Activated gamma-delta T cell treated with Interleukin-2 at 50 U/mL for 16 hours (primary cell): ENCODE results near the gene LHFPL3.
"Not testable (repeated sequence)": the region's sequence is repeated elsewhere in the genome, so short reads cannot be mapped to it uniquely, and the experiment has no call there.

Source experiments
- DNase-seq: peaks from one replicate; pipeline ENCODE4 v3.0.0-alpha.2; 2020

LHFPL3 gene

DNA sequence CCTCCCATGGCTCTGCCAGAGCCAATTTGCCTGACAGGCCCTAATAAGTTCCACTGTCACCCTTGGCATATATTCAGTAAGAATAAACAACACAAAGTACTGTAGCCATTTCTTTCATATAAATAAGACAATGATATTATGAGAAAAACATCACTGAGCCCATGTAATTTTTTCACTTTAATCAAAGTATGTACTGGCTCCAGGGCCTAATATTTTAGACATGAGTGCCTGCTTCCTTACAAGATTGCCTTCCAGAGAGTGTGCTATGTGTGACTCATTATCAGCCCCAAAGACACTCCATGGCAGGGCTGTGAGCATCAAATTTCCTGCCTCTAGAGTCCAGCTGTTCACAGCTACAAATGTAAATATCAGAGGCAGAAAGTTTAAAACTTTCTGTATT, 297.6 kb downstream of the LHFPL3 start:
- DNase-seq, result no peak

DNA sequence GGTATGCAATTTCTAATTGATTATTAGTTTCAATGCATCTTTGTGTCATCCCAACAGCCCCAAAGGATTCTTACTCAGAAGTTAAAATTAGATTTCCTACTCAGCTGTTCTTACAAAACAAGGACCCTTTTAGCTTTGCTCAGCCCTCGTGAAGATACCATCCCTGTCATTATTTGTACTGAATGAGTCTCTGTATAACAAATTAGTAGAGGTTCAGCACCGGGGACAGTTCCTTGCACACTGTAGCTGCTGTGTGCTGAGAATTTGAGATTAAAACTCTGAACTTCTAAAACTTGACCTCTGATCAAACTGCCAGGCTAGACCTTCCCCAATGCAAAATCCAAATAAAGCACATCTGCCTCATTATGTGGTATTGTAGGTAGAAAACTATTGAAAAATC, 299.1 kb downstream of the LHFPL3 start:
- DNase-seq, result no peak

DNA sequence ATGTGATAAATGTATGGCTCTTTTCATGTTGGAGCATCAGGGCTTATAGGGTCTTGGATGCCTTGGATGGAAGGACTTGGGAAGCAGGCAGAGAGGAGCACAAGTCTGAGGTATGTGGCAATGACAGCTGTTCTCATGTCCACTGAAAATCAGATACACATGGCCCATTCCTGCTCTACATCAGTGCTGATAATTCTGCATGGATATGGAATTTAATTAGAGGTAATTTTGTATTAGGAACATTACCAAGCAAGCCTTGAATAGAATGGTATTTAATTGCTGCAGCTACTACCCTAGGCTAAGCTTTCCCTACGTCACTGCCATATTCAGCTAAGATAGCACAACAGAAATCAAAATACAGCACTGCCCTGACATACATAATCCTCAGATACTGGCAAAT, 299.6 kb downstream of the LHFPL3 start:
- DNase-seq, result no peak

- DNase-seq, result no peak
Measured at GRCh38 chr7:104629408-104629807, 301.0 kb downstream of the LHFPL3 start.

DNA sequence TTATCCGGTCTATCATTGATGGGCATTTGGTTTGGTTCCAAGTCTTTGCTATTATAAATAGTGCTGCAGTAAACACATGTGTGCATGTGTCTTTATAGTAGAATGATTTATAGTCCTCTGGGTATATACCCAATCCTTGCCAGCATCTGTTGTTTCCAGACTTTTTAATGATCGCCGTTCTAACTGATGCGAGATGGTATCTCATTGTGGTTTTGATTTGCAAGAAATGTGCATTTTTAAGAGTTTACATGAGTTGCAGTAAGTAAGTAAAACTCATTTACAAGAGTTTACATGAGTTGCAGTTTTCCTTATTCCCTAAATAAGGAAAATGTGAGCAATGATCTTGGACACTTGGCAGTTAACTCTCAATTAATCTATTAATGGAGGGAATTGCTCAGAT, 312.1 kb downstream of the LHFPL3 start:
- no peak for DNase-seq

DNA sequence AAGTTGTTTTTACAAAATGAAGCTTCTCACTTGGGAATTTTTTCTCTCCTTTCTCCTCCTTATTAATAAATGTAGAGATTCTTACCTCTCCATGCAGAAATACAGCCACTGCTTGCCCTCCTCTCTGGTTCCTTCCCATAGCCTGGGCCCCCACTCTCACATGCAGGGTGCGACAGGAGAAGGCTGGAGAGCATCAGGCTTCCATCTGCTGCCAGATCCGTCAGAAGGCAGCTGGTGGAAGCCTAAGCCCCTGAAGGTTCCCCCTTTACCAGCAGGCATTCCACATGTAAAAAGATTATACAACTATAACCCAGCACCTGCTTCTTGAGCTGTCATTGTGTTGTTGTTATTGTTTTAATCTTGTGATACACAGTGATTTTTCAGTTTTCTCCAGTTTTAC, 314.2 kb downstream of the LHFPL3 start:
- DNase-seq, result no peak

DNA sequence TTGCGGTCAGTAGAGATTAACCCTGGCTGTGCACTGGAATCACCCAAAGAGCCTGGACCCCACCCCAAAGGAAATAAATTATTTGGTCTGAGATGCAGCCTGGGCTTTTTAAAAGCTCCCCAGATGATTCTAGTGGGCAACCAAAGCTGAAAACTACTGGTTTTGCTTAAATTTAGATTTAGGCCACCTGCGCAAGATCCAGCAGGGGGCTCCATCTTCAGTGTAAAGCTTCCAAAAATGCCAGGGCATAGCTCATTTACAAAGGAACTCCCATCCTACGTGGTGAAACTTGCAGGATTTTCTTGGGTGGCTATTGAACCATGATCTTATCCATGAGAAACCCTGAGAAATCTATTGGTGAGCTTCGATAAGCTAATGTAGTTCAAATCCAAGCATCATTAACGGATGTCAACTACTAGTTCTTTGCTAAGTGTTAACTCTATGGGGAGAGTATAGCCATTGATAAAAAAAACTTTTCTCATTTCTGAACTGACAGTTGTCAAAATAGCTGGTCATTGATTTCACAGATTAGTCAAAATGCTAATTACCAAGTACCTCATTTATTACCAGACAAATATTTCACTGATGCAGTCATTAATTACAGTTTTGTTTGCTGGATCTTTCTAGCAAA, 315.3 kb downstream of the LHFPL3 start:
- DNase-seq, result no peak

- DNase-seq, result no peak
Measured at GRCh38 chr7:104650991-104651640, 322.7 kb downstream of the LHFPL3 start.

- DNase-seq, result no peak
Measured at GRCh38 chr7:104652434-104652833, 324.0 kb downstream of the LHFPL3 start.

DNA sequence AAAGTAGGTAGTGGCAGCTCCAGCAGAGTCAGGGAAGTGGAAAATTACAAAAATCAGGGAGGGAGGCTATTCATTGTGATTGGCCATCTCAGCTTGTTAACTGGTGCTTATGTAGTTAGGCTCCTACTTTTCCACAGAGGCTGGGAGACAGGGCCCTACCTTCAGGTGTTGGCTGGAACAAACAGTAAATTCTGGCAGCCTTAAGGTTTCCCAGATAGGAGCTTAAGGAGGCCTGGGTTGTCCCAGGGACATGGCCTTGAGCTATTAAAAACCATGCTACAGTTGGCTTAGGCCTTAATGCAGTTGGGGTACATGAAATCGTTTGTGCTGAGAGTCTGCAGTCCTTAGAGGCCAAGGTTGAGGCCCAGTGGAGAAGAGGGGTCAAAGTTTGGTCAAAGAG, 324.5 kb downstream of the LHFPL3 start:
- DNase-seq, result no peak

DNA sequence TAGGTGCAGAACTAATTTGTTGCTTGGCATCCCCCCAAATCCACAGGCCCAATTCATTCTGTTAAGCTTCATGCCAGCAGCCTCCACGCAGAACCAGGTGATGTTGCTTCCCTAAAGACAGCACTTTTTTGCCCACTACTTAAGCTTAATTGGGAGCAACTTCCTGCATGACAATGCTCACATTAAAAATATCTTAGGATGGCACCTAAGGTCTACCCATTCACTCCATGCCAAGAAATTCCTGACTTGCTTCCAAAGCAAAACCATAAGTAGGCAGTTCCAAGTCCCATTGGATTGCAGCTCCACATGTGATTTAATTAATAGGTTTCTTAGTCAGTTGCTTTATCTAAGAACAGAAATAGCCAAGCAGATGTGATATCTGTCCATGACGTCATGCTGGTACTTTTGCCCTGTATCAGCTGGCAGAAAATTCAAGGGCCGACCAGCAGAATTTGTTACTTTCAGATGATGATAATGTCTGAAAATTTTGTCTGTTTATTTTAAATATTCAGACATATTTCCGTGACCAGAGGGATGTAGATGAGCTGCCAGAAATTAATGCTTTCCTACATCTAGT, 325.5 kb downstream of the LHFPL3 start:
- DNase-seq, result no peak

DNA sequence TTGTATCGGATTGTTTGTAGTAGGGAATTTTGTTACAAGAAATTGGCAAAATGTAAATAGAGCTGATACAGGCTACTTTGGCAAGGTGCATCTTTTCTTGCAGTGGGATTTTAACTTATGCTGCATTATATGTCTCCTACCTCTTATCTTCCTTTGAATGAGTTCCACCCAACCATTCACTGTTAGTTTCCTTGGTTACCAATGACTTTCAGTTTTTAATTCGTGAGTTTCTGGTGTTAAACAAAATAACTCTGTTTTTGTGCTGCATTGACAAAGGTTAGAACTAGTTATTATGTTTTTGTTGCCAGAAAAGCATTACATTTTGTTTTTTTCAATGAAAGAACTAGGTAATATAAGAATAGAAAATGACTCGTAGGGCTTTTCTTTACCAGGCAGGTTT, 327.2 kb downstream of the LHFPL3 start:
- no peak for DNase-seq

- DNase-seq, result no peak
Measured at GRCh38 chr7:104656467-104656866, 328.1 kb downstream of the LHFPL3 start.

DNA sequence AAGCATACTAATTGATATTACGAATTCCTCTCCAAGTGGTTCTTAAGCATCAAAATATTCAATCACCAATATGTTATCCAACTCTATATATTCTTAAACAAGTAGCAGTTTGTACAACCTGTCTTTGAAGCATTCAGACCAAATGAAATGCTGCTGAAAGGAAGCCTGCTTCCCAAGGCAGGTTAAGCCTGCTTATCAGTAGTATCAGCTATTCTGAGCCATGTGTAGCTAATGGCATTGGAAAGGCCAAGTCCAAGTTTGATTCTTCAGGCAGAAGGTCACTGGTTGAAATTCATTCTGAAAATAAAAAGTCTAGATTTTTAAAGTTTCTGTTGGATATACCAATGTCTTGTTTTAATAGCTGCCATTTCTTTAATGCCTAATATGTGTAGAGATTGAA, 328.7 kb downstream of the LHFPL3 start:
- no peak for DNase-seq

- DNase-seq, result no peak
Measured at GRCh38 chr7:104661575-104661974, 333.2 kb downstream of the LHFPL3 start.

- DNase-seq, result no peak
Measured at GRCh38 chr7:104664648-104665047, 336.2 kb downstream of the LHFPL3 start.

GRCh38 chr7:104677587-104677986, 349.2 kb downstream of the LHFPL3 start:
- DNase-seq, result no peak

DNA sequence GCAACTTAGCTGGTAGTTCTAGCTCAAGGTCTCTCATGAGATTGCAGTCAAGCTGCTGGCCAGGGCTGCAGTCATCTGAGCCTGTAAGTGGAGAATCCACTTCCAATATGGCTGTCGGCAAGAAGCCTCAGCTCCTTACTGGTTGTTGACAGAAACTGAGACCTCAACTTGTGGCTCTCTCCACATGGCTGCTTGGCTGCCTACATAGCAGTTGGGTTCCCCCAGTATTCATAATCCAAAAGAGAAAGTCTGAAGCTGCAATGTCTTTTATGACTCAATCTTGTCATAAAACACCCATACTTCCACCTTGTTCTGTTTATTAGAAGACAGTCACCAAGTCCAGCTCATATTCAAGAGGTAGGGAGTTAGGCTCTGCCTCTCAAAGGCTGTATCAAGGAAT, 350.7 kb downstream of the LHFPL3 start:
- DNase-seq, result no peak

- no peak for DNase-seq
Measured at GRCh38 chr7:104686286-104686685, 357.9 kb downstream of the LHFPL3 start.

DNA sequence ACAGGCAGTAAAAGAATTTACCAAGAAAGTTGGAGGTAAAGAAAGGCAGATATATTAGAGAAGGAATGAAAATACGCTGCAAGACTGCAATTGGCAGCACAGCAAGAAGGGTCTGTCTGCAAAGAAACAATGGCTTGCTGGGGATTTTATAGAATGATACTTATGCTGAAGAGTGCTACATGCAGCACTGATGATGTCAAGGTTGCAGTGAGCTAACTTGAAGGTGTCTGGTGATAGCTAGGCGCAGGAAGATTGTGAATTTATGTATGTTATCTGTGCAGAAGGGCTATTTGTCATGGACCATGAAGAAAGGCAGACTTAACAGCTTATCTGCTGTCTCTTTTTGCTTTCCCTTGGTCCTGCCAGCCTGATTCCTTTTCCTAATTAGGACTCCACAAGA, 366.3 kb downstream of the LHFPL3 start:
- DNase-seq, result no peak

DNA sequence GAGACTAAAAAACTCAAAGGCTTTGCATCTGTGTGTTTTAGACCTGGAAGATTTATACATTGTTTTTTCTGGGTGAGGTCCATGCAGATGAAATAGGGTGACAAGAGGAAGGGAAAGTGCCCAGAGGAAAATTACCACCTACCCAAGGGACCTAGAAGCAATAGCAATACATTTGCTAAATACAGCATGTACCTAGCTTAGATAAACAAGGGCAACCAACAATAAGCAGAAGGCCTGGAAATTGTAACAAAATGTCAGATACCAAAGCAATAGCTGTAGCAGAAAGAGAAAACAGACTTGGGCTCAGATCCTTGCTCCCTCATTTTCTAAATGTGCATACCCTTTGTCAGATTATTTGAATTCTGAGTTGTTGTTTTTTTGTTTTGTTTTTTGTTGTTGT, 367.2 kb downstream of the LHFPL3 start:
- no peak for DNase-seq

- DNase-seq, result no peak
Measured at GRCh38 chr7:104700336-104700735, 371.9 kb downstream of the LHFPL3 start.

DNA sequence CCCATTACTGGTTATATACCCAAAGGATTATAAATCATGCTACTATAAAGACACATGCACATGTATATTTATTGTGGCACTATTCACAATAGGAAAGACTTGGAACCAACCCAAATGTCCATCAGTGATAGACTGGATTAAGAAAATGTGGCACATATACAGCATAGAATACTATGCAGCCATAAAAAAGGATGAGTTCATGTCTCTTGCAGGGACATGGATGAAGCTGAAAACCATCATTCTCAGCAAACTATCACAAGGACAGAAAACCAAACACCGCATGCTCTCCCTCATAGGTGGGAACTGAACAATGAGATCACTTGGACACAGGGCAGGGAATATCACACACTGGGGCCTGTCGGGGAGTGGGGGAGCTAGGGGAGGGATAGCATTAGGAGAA, 392.6 kb downstream of the LHFPL3 start:
- not testable (repeated sequence) for DNase-seq

DNA sequence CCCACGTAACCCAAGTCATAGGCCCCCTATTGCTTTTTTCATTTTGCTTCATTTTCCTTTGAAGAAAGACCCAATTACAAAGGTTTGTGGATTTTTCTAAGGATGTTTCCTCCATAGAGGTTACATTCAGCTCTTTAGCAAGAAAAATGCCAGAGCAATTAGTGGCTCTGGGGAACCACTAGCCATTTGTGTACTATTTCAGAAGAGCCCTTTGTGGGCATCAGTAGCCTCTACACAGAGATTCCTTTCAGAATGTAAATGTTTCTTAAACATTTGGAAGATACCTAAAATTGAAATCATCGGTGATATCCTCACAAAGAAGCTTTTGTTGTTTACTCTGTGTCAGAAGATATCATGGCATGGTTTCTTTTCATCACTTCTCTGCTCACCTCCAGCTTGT, 394.6 kb downstream of the LHFPL3 start:
- no peak for DNase-seq

GRCh38 chr7:104758504-104758903, 430.1 kb downstream of the LHFPL3 start:
- no peak for DNase-seq
